ENCODE data around the gene INF2. TPM values are rescaled to one million over a fixed set of nuclear protein-coding genes. Genes with fewer than 3 reads are reported as not detected.

INF2 gene
- total and polyA plus RNA-seq, 2 donors (not counting 3 experiments of a cell fraction or from before 2014, with no cell fraction given), result 55.3 to 124 TPM

DNA sequence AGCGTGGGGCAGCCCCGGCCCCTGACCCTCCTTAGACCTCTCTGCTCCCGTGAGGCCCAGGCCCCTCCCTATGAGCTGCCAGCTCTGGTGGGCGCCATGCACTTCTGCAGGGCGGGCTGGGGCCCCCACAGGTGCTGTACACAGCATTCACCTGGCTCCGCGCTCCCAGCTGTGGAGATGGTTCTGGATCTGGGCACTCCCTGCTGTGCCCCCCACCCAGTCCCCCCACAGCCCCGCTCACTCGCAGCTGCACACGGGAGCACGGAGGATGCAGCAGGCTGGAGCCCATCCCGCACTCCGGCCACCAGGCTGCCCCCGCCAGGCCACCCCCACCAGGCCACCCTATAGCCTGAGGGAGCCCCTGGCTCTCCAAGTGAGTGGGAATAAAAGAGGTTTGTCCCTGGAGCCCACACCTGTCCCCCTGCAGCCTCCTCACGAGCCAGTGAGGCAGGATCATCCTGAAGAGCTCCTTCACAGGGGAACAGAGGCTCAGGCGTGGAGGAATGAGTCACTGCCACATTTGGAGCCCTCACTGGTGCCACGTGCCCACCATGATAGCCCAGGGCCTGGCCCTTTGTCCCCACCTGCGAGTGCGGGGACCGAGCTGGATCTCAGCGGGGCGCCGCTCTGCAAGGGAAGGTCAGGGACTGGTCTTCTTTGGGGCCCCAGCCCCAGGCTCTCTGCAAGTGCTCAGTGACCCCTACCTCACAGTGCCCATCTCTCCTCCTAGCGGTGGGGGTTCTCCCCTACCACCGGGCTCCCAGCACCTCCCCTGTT, 36.5 kb downstream of the INF2 start:
- Histone ChIP-seq H3K4me1 (ENCODE audit: control insufficient read depth, extremely low read depth, insufficient read depth, low read length) (peaks cover 5% of the 10 kb centered on the region), H3K27me3 (ENCODE audit: control insufficient read depth in 2 of 2, insufficient read depth in 2 of 2, low read length in 2 of 2) (no peaks in the 10 kb centered on the region), H2AFZ (ENCODE audit: low read depth, low read length) (no peak overlapping the region), H3K9me1 (replicated peaks; ENCODE audit: control insufficient read depth, extremely low read depth, insufficient read depth, low read length) (no peaks in the 10 kb centered on the region), H4K20me1 (replicated peaks; ENCODE audit: control insufficient read depth, extremely low read depth, insufficient read depth, low read length) (no peaks in the 10 kb centered on the region), H3K4me3 (replicated peaks in 1 of 3; ENCODE audit: insufficient read depth in 1 of 3, low read depth in 1 of 3, low read length in 3 of 3) (no peak overlapping the region), H3K79me2 (ENCODE audit: control insufficient read depth, insufficient read depth, low read length) (no peaks in the 10 kb centered on the region), H3K36me3 (ENCODE audit: control insufficient read depth in 2 of 2, extremely low read depth in 1 of 2, insufficient read depth in 2 of 2, low read length in 2 of 2) (no peaks in the 10 kb centered on the region), H3K9ac (replicated peaks; ENCODE audit: extremely low read depth, insufficient read depth, low read length) (no peak overlapping the region), H3K9me3 (replicated peaks; ENCODE audit: control insufficient read depth, insufficient read depth, low read length) (no peaks in the 10 kb centered on the region), H3K4me2 (ENCODE audit: insufficient read depth, low read length) (no peak overlapping the region), H3K27ac (ENCODE audit: insufficient read depth, low read depth, low read length) (no peak overlapping the region)
- DNase-seq (ENCODE audit: low read depth, low spot score) (no peak), FAIRE-seq (no peak)
- POLR2A ChIA-PET, result no interaction called here
- CTCF ChIA-PET, result interaction anchor here (0.9 to 3.2 kb wide), 6 partner anchors 10 to 100 kb away, joined by 3 to 17 read pairs (median 4); partner anchors contain the start of gene SIVA1
- dilution Hi-C loops (cut with MboI; ENCODE audit: extremely low pct_ligation_motif_present, low sequenced_read_pairs), result no loop called here
- TF ChIP-seq POLR2AphosphoS5 (IDR thresholded peaks at IDR 0.05; ENCODE audit: insufficient read depth, low read depth, low read length) (no peak), FOS (IDR thresholded peaks at IDR 0.05; ENCODE audit: borderline replicate concordance, insufficient read depth, low read length) (no peak), GATA2 (IDR thresholded peaks at IDR 0.05; ENCODE audit: insufficient read depth, insufficient read length, low read depth, low read length) (no peak), MYC (IDR thresholded peaks at IDR 0.05; ENCODE audit: low read depth, low read length) (no peak), POLR2A (IDR thresholded peaks at IDR 0.05; ENCODE audit: low read depth, low read length) (no peak), EZH2 (IDR thresholded peaks at IDR 0.05; ENCODE audit: borderline replicate concordance, low read depth, low read length, severe bottlenecking) (no peak), JUN (IDR thresholded peaks at IDR 0.05; ENCODE audit: borderline replicate concordance, insufficient read depth, insufficient read length, low read depth) (no peak)
- TF ChIP-seq, protein P1, sequence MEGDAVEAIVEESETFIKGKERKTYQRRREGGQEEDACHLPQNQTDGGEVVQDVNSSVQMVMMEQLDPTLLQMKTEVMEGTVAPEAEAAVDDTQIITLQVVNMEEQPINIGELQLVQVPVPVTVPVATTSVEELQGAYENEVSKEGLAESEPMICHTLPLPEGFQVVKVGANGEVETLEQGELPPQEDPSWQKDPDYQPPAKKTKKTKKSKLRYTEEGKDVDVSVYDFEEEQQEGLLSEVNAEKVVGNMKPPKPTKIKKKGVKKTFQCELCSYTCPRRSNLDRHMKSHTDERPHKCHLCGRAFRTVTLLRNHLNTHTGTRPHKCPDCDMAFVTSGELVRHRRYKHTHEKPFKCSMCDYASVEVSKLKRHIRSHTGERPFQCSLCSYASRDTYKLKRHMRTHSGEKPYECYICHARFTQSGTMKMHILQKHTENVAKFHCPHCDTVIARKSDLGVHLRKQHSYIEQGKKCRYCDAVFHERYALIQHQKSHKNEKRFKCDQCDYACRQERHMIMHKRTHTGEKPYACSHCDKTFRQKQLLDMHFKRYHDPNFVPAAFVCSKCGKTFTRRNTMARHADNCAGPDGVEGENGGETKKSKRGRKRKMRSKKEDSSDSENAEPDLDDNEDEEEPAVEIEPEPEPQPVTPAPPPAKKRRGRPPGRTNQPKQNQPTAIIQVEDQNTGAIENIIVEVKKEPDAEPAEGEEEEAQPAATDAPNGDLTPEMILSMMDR (IDR thresholded peaks at IDR 0.05; ENCODE audit: extremely low read depth in 1 of 2, insufficient read depth in 1 of 2, low read depth in 1 of 2, low read length in 2 of 2), result no peak
- TF ChIP-seq, protein P2, sequence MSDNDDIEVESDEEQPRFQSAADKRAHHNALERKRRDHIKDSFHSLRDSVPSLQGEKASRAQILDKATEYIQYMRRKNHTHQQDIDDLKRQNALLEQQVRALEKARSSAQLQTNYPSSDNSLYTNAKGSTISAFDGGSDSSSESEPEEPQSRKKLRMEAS (IDR thresholded peaks at IDR 0.05; ENCODE audit: insufficient read depth, insufficient read length), result no peak
- BruUV-seq (replicated peaks), result no TSS peak
- intact Hi-C loops (cut with micrococcal nuclease), result loop anchor here (2.0 kb wide), 1 partner anchor 27 kb away; the partner anchor contains the start of gene SIVA1

All from endothelial cell of umbilical vein (primary cell).